B cell (primary cell): Measurements from ENCODE around the gene NUP210. TPM values are rescaled to one million over a fixed set of nuclear protein-coding genes. Genes with fewer than 3 reads are reported as not detected.

Experiments
- ATAC-seq: fragments of 200-7000 bp; cut with Tn5 transposase; one replicate; pipeline ENCODE4 v1.10.0; 2021; ENCODE audit warnings: low read depth, mild to moderate bottlenecking, moderate number of reproducible peaks, moderate library complexity
- CTCF ChIA-PET: fragments of 350-600 bp; sonication (Branson Sonifier 250); formaldehyde crosslinking; loops from one replicate; lab custom pipeline; 2021; ENCODE audit warnings: antibody characterized with exemption, inconsistent platforms; lab: Charles Lee
- POLR2A ChIA-PET: fragments of 350-600 bp; sonication (Branson Sonifier 250); formaldehyde crosslinking; loops from one replicate; lab custom pipeline; 2021; ENCODE audit warnings: antibody characterized with exemption; lab: Charles Lee
- DNase-seq: peaks from one replicate; pipeline ENCODE4 v3.0.0; 2013
- H2AFZ ChIP-seq: 2 replicates; pipeline ENCODE4 v1.6.1; 2012; ENCODE audit warnings: mild to moderate bottlenecking, low read depth, low read length; ENCODE audit not compliant: insufficient read depth, poor library complexity, severe bottlenecking
- H3K27ac ChIP-seq, 2 donors: 1 replicate in 1 of 2; 2 replicates in 1 of 2; pipeline ENCODE4 v1.5.1; 2012 to 2013; ENCODE audit warnings: low read length in 2 of 2, mild to moderate bottlenecking in 2 of 2, moderate library complexity in 1 of 2
- H3K27me3 ChIP-seq, 4 experiments: fragments of 200-600 bp in 1 of 4; sonication (generic) in 1 of 4; replicated peaks in 1 of 4; 1 replicate in 2 of 4; 2 replicates in 2 of 4; pipeline versions ENCODE4 v1.6.1 to v1.7.0; 2013 to 2016; ENCODE audit warnings: low read length in 3 of 4, mild to moderate bottlenecking in 2 of 4, mixed read lengths in 1 of 4, moderate library complexity in 1 of 4; ENCODE audit not compliant: insufficient read depth in 4 of 4, control insufficient read depth in 3 of 4; ENCODE audit errors: control extremely low read depth in 1 of 4
- H3K36me3 ChIP-seq, 2 experiments: replicated peaks in 1 of 2; 1 replicate in 1 of 2; 2 replicates in 1 of 2; pipeline versions ENCODE4 v1.6.1 to v1.7.1; 2013; ENCODE audit warnings: low read length in 1 of 2; ENCODE audit not compliant: insufficient read depth in 2 of 2, control insufficient read depth in 1 of 2; ENCODE audit errors: control extremely low read depth in 1 of 2, extremely low read depth in 1 of 2
- H3K4me1 ChIP-seq, 2 donors: fragments of 200-600 bp in 1 of 2; sonication (generic) in 1 of 2; 1 replicate in 1 of 2; 2 replicates in 1 of 2; pipeline versions ENCODE4 v1.5.1 to v1.6.1; 2013 to 2017; ENCODE audit warnings: low read length in 2 of 2; ENCODE audit not compliant: control insufficient read depth in 2 of 2, insufficient read depth in 2 of 2
- H3K4me2 ChIP-seq: replicated peaks from 2 replicates; pipeline ENCODE3; 2012; ENCODE audit warnings: mild to moderate bottlenecking, low read depth, low read length; ENCODE audit not compliant: poor library complexity, severe bottlenecking
- H3K4me3 ChIP-seq, 5 experiments: fragments of 200-600 bp in 1 of 5; sonication (generic) in 1 of 5; 1 replicate in 3 of 5; 2 replicates in 2 of 5; pipeline versions ENCODE4 v1.5.1 to v1.7.0; 2011 to 2016; ENCODE audit warnings: low read length in 4 of 5, mild to moderate bottlenecking in 4 of 5, low read depth in 2 of 5, control low read depth in 1 of 5, moderate library complexity in 1 of 5; ENCODE audit not compliant: insufficient read depth in 1 of 5; ENCODE audit errors: control extremely low read depth in 1 of 5, extremely low read depth in 1 of 5
- H3K79me2 ChIP-seq: fragments of 200-600 bp; sonication (generic); one replicate; pipeline ENCODE4 v1.6.0; 2016; ENCODE audit warnings: low read length; ENCODE audit not compliant: control insufficient read depth, insufficient read depth
- H3K9ac ChIP-seq: fragments of 200-600 bp; sonication (generic); 2 replicates; pipeline ENCODE4 v1.6.1; 2017; ENCODE audit warnings: mild to moderate bottlenecking, low read length, moderate library complexity
- H3K9me3 ChIP-seq, 3 donors: one replicate each; pipeline versions ENCODE4 v1.6.1 to v1.7.1; 2013; ENCODE audit warnings: low read length in 2 of 3; ENCODE audit not compliant: control insufficient read depth in 2 of 3, insufficient read depth in 1 of 3; ENCODE audit errors: control extremely low read depth in 1 of 3
- H4K20me1 ChIP-seq: 2 replicates; pipeline ENCODE4 v1.6.0; 2012; ENCODE audit warnings: mild to moderate bottlenecking, low read length; ENCODE audit not compliant: insufficient read depth, control insufficient read depth, poor library complexity, severe bottlenecking
- H3K27ac Mint-ChIP-seq: one replicate; pipeline ENCODE4 v1.8.0; 2021; ENCODE audit warnings: mixed read lengths
- H3K27me3 Mint-ChIP-seq: one replicate; pipeline ENCODE4 v1.8.0; 2021; ENCODE audit warnings: mixed read lengths
- H3K4me1 Mint-ChIP-seq: one replicate; pipeline ENCODE4 v1.8.0; 2021; ENCODE audit warnings: mixed read lengths
- H3K4me3 Mint-ChIP-seq: one replicate; pipeline ENCODE4 v1.8.0; 2021; ENCODE audit warnings: mixed read lengths
- H3K9me3 Mint-ChIP-seq: one replicate; pipeline ENCODE4 v1.8.0; 2022; ENCODE audit warnings: mixed read lengths; ENCODE audit not compliant: insufficient read depth
- CTCF ChIP-seq: fragments of 200-600 bp; IDR thresholded peaks from one replicate; pipeline ENCODE4 v1.8.0; 2022; ENCODE audit warnings: antibody characterized with exemption, mild to moderate bottlenecking
- EZH2 ChIP-seq: IDR thresholded peaks from 2 replicates; pipeline ENCODE4 v1.6.1; 2012; ENCODE audit warnings: borderline replicate concordance, low read depth, mild to moderate bottlenecking, moderate library complexity, low read length; ENCODE audit not compliant: insufficient read depth, poor library complexity, severe bottlenecking
- WGBS: methylation state at CpG from one replicate; pipeline ENCODE4 v1.1.5; 2013; ENCODE audit warnings: missing lambda C conversion rate; ENCODE audit not compliant: insufficient coverage; 5-methylcytosine and 5-hydroxymethylcytosine counted together
- intact Hi-C: fragments of 100-400 bp; cut with micrococcal nuclease; formaldehyde crosslinking; loops from one replicate; pipeline ENCODE4 v1.10.0; 2022
- polyA plus RNA-seq: library from polyadenylated mRNA; depleted of rRNA; stranded (reverse); fragments of >200 nt; gene quantifications from 2 replicates; pipeline ENCODE4 v1.2.3, GENCODE V29; 2012
- total RNA-seq, 2 donors: library from RNA; stranded (reverse); fragments of 120-200 nt in 1 of 2; gene quantifications; 1 replicate in 1 of 2; 2 replicates in 1 of 2; pipeline versions ENCODE4 v1.2.3 to v1.2.4, GENCODE V29; 2013 to 2022

Gene NUP210
- total and polyA plus RNA-seq, 2 donors (not counting 1 experiment from before 2014, with no cell fraction given): 114 to 159 TPM

- TF ChIP-seq CTCF (no peak), EZH2 (no peak)
- Histone ChIP-seq H3K9me3 (peaks cover 4 to 28% (median 17%) of the 10 kb centered on the region in 3 donors), H3K4me3 (no peak overlapping the region), H3K4me1 (peaks cover 0 to 4% of the 10 kb centered on the region in 2 donors), H3K27ac (no peak overlapping the region), H3K79me2 (peaks cover 100% of the 10 kb centered on the region), H4K20me1 (peaks cover 97% of the 10 kb centered on the region), H3K27me3 (no peaks in the 10 kb centered on the region), H2AFZ (no peak overlapping the region), H3K4me2 (no peak overlapping the region), H3K36me3 (peaks cover 3 to 32% of the 10 kb centered on the region in 2 experiments), H3K9ac (no peak overlapping the region)
- peaks cover 4% of the 10 kb centered on the region for H3K9me3 Mint-ChIP-seq
- 99% methylated on average over 8 of the region's 9 CpGs for WGBS
- H3K27me3 Mint-ChIP-seq: no peaks in the 10 kb centered on the region
- ChIA-PET POLR2A (no interaction called here), CTCF (interaction anchor here (2.6 kb wide), 1 partner anchor 49 kb away, joined by 10 read pairs; no protein-coding TSS in a partner anchor)
- no peak for DNase-seq
- H3K4me1 Mint-ChIP-seq: peaks cover 38% of the 10 kb centered on the region
- H3K27ac Mint-ChIP-seq: no peak overlapping the region
- no peak overlapping the region for H3K4me3 Mint-ChIP-seq
- intact Hi-C loops: no loop called here
- no peak for ATAC-seq
Measured at GRCh38 chr3:13403213-13403819, 16.8 kb downstream of the NUP210 start.

GRCh38 chr3:13401149-13401548 lies 19.0 kb downstream of the NUP210 start:
- ChIA-PET CTCF (interaction anchor here (0.7 kb wide), 1 partner anchor 316 kb away, joined by 8 read pairs; no protein-coding TSS in a partner anchor), POLR2A (interaction anchor here (0.7 kb wide), 1 partner anchor 67 kb away, joined by 5 read pairs; no protein-coding TSS in a partner anchor)
- Histone ChIP-seq H3K27me3 (no peaks in the 10 kb centered on the region), H3K4me3 (no peak overlapping the region), H3K36me3 (peaks cover 0 to 46% of the 10 kb centered on the region in 2 experiments), H3K27ac (no peak overlapping the region), H2AFZ (no peak overlapping the region), H3K9ac (no peak overlapping the region), H3K4me2 (no peak overlapping the region), H3K79me2 (peaks cover 96% of the 10 kb centered on the region), H3K9me3 (peaks cover 1 to 17% (median 8%) of the 10 kb centered on the region in 3 donors), H4K20me1 (peaks cover 95% of the 10 kb centered on the region), H3K4me1 (no peaks in the 10 kb centered on the region)
- peak overlapping the region; percentile 59 for H3K27ac Mint-ChIP-seq
- peaks cover 29% of the 10 kb centered on the region for H3K4me1 Mint-ChIP-seq
- no peak overlapping the region for H3K4me3 Mint-ChIP-seq
- no peaks in the 10 kb centered on the region for H3K27me3 Mint-ChIP-seq
- ATAC-seq (no peak), DNase-seq (peak; percentile 32)
- intact Hi-C loops: no loop called here
- WGBS: 93% methylated on average over 7 of the region's 11 CpGs
- TF ChIP-seq EZH2: no peak
- no peak for TF ChIP-seq CTCF
- no peaks in the 10 kb centered on the region for H3K9me3 Mint-ChIP-seq
